B cell (primary cell): ENCODE data around the gene RBBP7. TPM values are rescaled to one million over a fixed set of nuclear protein-coding genes. Genes with fewer than 3 reads are reported as not detected.
A peak's percentile ranks its signal among the peaks of the same experiment; 100 is the strongest.

Experiments used
- ATAC-seq: fragments of 200-7000 bp; cut with Tn5 transposase; one replicate; pipeline ENCODE4 v1.10.0; 2021; ENCODE audit warnings: low read depth, mild to moderate bottlenecking, moderate number of reproducible peaks, moderate library complexity
- CTCF ChIA-PET: fragments of 350-600 bp; sonication (Branson Sonifier 250); formaldehyde crosslinking; loops from one replicate; lab custom pipeline; 2021; ENCODE audit warnings: antibody characterized with exemption, inconsistent platforms; lab: Charles Lee
- POLR2A ChIA-PET: fragments of 350-600 bp; sonication (Branson Sonifier 250); formaldehyde crosslinking; loops from one replicate; lab custom pipeline; 2021; ENCODE audit warnings: antibody characterized with exemption; lab: Charles Lee
- DNase-seq: peaks from one replicate; pipeline ENCODE4 v3.0.0; 2013
- H2AFZ ChIP-seq: 2 replicates; pipeline ENCODE4 v1.6.1; 2012; ENCODE audit warnings: mild to moderate bottlenecking, low read depth, low read length; ENCODE audit not compliant: insufficient read depth, poor library complexity, severe bottlenecking
- H3K27ac ChIP-seq, 2 donors: 1 replicate in 1 of 2; 2 replicates in 1 of 2; pipeline ENCODE4 v1.5.1; 2012 to 2013; ENCODE audit warnings: low read length in 2 of 2, mild to moderate bottlenecking in 2 of 2, moderate library complexity in 1 of 2
- H3K27me3 ChIP-seq, 4 experiments: fragments of 200-600 bp in 1 of 4; sonication (generic) in 1 of 4; replicated peaks in 1 of 4; 1 replicate in 2 of 4; 2 replicates in 2 of 4; pipeline versions ENCODE4 v1.6.1 to v1.7.0; 2013 to 2016; ENCODE audit warnings: low read length in 3 of 4, mild to moderate bottlenecking in 2 of 4, mixed read lengths in 1 of 4, moderate library complexity in 1 of 4; ENCODE audit not compliant: insufficient read depth in 4 of 4, control insufficient read depth in 3 of 4; ENCODE audit errors: control extremely low read depth in 1 of 4
- H3K36me3 ChIP-seq, 2 experiments: replicated peaks in 1 of 2; 1 replicate in 1 of 2; 2 replicates in 1 of 2; pipeline versions ENCODE4 v1.6.1 to v1.7.1; 2013; ENCODE audit warnings: low read length in 1 of 2; ENCODE audit not compliant: insufficient read depth in 2 of 2, control insufficient read depth in 1 of 2; ENCODE audit errors: control extremely low read depth in 1 of 2, extremely low read depth in 1 of 2
- H3K4me1 ChIP-seq, 2 donors: fragments of 200-600 bp in 1 of 2; sonication (generic) in 1 of 2; 1 replicate in 1 of 2; 2 replicates in 1 of 2; pipeline versions ENCODE4 v1.5.1 to v1.6.1; 2013 to 2017; ENCODE audit warnings: low read length in 2 of 2; ENCODE audit not compliant: control insufficient read depth in 2 of 2, insufficient read depth in 2 of 2
- H3K4me2 ChIP-seq: replicated peaks from 2 replicates; pipeline ENCODE3; 2012; ENCODE audit warnings: mild to moderate bottlenecking, low read depth, low read length; ENCODE audit not compliant: poor library complexity, severe bottlenecking
- H3K4me3 ChIP-seq, 5 experiments: fragments of 200-600 bp in 1 of 5; sonication (generic) in 1 of 5; 1 replicate in 3 of 5; 2 replicates in 2 of 5; pipeline versions ENCODE4 v1.5.1 to v1.7.0; 2011 to 2016; ENCODE audit warnings: low read length in 4 of 5, mild to moderate bottlenecking in 4 of 5, low read depth in 2 of 5, control low read depth in 1 of 5, moderate library complexity in 1 of 5; ENCODE audit not compliant: insufficient read depth in 1 of 5; ENCODE audit errors: control extremely low read depth in 1 of 5, extremely low read depth in 1 of 5
- H3K79me2 ChIP-seq: fragments of 200-600 bp; sonication (generic); one replicate; pipeline ENCODE4 v1.6.0; 2016; ENCODE audit warnings: low read length; ENCODE audit not compliant: control insufficient read depth, insufficient read depth
- H3K9ac ChIP-seq: fragments of 200-600 bp; sonication (generic); 2 replicates; pipeline ENCODE4 v1.6.1; 2017; ENCODE audit warnings: mild to moderate bottlenecking, low read length, moderate library complexity
- H3K9me3 ChIP-seq, 3 donors: one replicate each; pipeline versions ENCODE4 v1.6.1 to v1.7.1; 2013; ENCODE audit warnings: low read length in 2 of 3; ENCODE audit not compliant: control insufficient read depth in 2 of 3, insufficient read depth in 1 of 3; ENCODE audit errors: control extremely low read depth in 1 of 3
- H4K20me1 ChIP-seq: 2 replicates; pipeline ENCODE4 v1.6.0; 2012; ENCODE audit warnings: mild to moderate bottlenecking, low read length; ENCODE audit not compliant: insufficient read depth, control insufficient read depth, poor library complexity, severe bottlenecking
- H3K27ac Mint-ChIP-seq: one replicate; pipeline ENCODE4 v1.8.0; 2021; ENCODE audit warnings: mixed read lengths
- H3K27me3 Mint-ChIP-seq: one replicate; pipeline ENCODE4 v1.8.0; 2021; ENCODE audit warnings: mixed read lengths
- H3K4me1 Mint-ChIP-seq: one replicate; pipeline ENCODE4 v1.8.0; 2021; ENCODE audit warnings: mixed read lengths
- H3K4me3 Mint-ChIP-seq: one replicate; pipeline ENCODE4 v1.8.0; 2021; ENCODE audit warnings: mixed read lengths
- H3K9me3 Mint-ChIP-seq: one replicate; pipeline ENCODE4 v1.8.0; 2022; ENCODE audit warnings: mixed read lengths; ENCODE audit not compliant: insufficient read depth
- CTCF ChIP-seq: fragments of 200-600 bp; IDR thresholded peaks from one replicate; pipeline ENCODE4 v1.8.0; 2022; ENCODE audit warnings: antibody characterized with exemption, mild to moderate bottlenecking
- EZH2 ChIP-seq: IDR thresholded peaks from 2 replicates; pipeline ENCODE4 v1.6.1; 2012; ENCODE audit warnings: borderline replicate concordance, low read depth, mild to moderate bottlenecking, moderate library complexity, low read length; ENCODE audit not compliant: insufficient read depth, poor library complexity, severe bottlenecking
- WGBS: methylation state at CpG from one replicate; pipeline ENCODE4 v1.1.5; 2013; ENCODE audit warnings: missing lambda C conversion rate; ENCODE audit not compliant: insufficient coverage; 5-methylcytosine and 5-hydroxymethylcytosine counted together
- intact Hi-C: fragments of 100-400 bp; cut with micrococcal nuclease; formaldehyde crosslinking; loops from one replicate; pipeline ENCODE4 v1.10.0; 2022
- polyA minus RNA-seq: library from RNA; depleted of rRNA, polyadenylated mRNA; stranded (reverse); fragments of >200 nt; gene quantifications from 2 replicates; pipeline ENCODE4 v1.2.3, GENCODE V29; 2012
- polyA plus RNA-seq: library from polyadenylated mRNA; depleted of rRNA; stranded (reverse); fragments of >200 nt; gene quantifications from 2 replicates; pipeline ENCODE4 v1.2.3, GENCODE V29; 2012
- total RNA-seq, 2 donors: library from RNA; stranded (reverse); fragments of 120-200 nt in 1 of 2; gene quantifications; 1 replicate in 1 of 2; 2 replicates in 1 of 2; pipeline versions ENCODE4 v1.2.3 to v1.2.4, GENCODE V29; 2013 to 2022

RBBP7 gene
- 106 and 110 TPM in 2 replicates for total RNA-seq
- total RNA-seq (2013), result 106 TPM
- 74.6 and 107 TPM in 2 replicates for polyA plus RNA-seq
- polyA minus RNA-seq, result 62.6 and 83.6 TPM in 2 replicates

DNA sequence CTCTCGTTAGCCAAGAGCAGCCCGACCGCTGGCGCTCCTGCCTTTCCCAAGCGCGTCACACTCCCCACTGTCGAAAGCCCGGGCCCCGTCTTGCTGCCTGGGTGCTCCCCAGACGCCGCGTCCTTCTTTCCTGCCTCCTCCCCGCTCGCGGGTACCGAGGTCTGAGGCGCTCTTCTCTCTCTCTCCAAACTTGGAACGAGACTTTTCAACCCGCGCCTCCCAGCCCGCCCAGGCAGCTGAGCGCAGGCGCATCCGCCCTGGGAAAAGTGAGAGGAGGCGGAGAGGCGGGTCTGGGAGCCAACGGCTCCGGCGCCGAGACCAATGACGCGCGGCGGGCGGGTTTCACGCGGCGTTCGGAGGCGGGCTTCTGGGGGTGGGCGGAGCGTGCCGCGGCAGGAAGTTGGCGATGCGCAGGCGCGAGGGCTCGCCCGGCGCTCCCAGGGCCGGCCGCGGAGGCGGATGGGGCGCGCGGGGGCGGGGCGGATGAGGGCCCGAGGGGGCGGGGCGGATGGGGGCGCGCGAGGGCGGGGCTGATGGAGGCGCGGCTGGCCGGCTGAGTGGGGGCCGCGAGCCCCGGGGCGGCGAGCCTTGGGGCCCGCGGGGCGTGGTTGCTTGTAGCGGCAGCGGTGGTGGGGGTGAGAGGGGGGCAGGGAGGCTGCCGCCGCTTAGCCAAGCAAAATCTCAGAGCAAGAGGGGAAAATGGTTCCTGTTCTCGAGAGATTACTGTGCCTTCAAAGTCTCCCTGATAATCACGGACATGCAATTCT lies at the start of gene RBBP7:
Gene RBBP7 (minus strand): TSS at position 268 of the 767 bp plus-strand sequence. CDS start 309 bp downstream, outside the sequence.
- peaks cover 43% of the 10 kb centered on the region for H3K4me1 Mint-ChIP-seq
- peaks cover 26 to 33% of the 10 kb centered on the region in 2 donors for H3K4me1 ChIP-seq
- H3K79me2 ChIP-seq, result peaks cover 30% of the 10 kb centered on the region
- no peaks in the 10 kb centered on the region for H3K9me3 Mint-ChIP-seq
- CTCF ChIA-PET, result interaction anchor here (1.1 to 11.4 kb wide), 3 partner anchors 13 to 176 kb away, joined by 3 to 102 read pairs (median 7); no protein-coding TSS in a partner anchor
- peak within 1 kb of the TSS; percentile 41 to 94 (median 79) for H3K4me3 ChIP-seq
- H2AFZ ChIP-seq, result peak within 1 kb of the TSS; percentile 98
- H3K27me3 ChIP-seq, result peaks cover 0 to 10% (median 0%) of the 10 kb centered on the region in 4 experiments
- TF ChIP-seq CTCF, result no peak
- TF ChIP-seq EZH2, result no peak
- no peaks in the 10 kb centered on the region for H3K27me3 Mint-ChIP-seq
- peak within 1 kb of the TSS; percentile 98 for H3K9ac ChIP-seq
- POLR2A ChIA-PET, result interaction anchor here (2.1 kb wide), 1 partner anchor 12 kb away, joined by 12 read pairs; no protein-coding TSS in a partner anchor
- peak within 1 kb of the TSS; percentile 95 for H3K4me2 ChIP-seq
- peak; percentile 80 for ATAC-seq
- peak within 1 kb of the TSS; percentile 96 to 99 for H3K27ac ChIP-seq
- no peaks in the 10 kb centered on the region for H4K20me1 ChIP-seq
- DNase-seq, result peak; percentile 92
- intact Hi-C loops, result loop anchor here (1.0 to 5.0 kb wide), 4 partner anchors 76 to 1018 kb away; partner anchors contain the start of genes AP1S2, REPS2 and TXLNG
- no peaks in the 10 kb centered on the region for H3K36me3 ChIP-seq
- 0% methylated on average over 33 of the region's 84 CpGs for WGBS
- H3K9me3 ChIP-seq, result no peaks in the 10 kb centered on the region
- H3K4me3 Mint-ChIP-seq, result peak within 1 kb of the TSS; percentile 93
- H3K27ac Mint-ChIP-seq, result peak within 1 kb of the TSS; percentile 98

DNA sequence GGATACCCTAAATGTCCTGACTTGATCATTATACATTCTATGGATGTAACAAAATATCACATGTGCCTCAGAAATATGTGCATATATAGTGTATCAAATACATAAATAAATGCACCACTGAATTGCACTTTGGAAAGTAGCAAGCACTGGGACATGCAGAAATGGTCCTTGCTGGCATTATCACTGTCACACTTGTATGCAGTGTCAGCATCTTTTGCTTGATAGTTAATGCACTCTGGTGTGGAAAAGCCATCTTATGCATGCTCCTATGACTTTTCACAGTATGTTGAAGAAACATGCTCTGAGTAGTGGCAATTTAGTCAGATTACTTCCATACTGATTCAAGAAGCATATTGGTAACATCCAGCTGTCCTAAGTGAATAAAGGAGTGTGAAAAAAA lies 48.8 kb upstream of the RBBP7 start:
- H4K20me1 ChIP-seq, result no peaks in the 10 kb centered on the region
- H3K27me3 Mint-ChIP-seq, result peaks cover 4% of the 10 kb centered on the region
- H3K79me2 ChIP-seq, result no peaks in the 10 kb centered on the region

More for the DNA sequence above, 48.8 kb upstream of the RBBP7 start:
- Mint-ChIP-seq H3K4me3 (no peak overlapping the region), H3K4me1 (no peaks in the 10 kb centered on the region), H3K27ac (no peak overlapping the region), H3K9me3 (no peaks in the 10 kb centered on the region)
- Histone ChIP-seq H3K36me3 (no peaks in the 10 kb centered on the region), H3K4me3 (no peak overlapping the region), H3K27ac (no peak overlapping the region), H2AFZ (no peak overlapping the region), H3K9me3 (no peaks in the 10 kb centered on the region), H3K4me1 (no peaks in the 10 kb centered on the region), H3K4me2 (no peak overlapping the region), H3K9ac (no peak overlapping the region), H3K27me3 (no peaks in the 10 kb centered on the region)
- CTCF ChIA-PET, result no interaction called here
- DNase-seq, result no peak
- POLR2A ChIA-PET, result no interaction called here
- intact Hi-C loops, result no loop called here
- ATAC-seq, result no peak
- no peak for TF ChIP-seq CTCF
- TF ChIP-seq EZH2, result no peak
